CD4-positive, alpha-beta T cell (primary cell): ENCODE results near the gene GIMAP6. TPM values are rescaled to one million over a fixed set of nuclear protein-coding genes. Genes with fewer than 3 reads are reported as not detected.

Experiments used
- ATAC-seq: fragments of 200-7000 bp; cut with Tn5 transposase; one replicate; pipeline ENCODE4 v1.10.0; 2022; ENCODE audit warnings: mild to moderate bottlenecking; ENCODE audit not compliant: poor library complexity
- CTCF ChIA-PET: fragments of 350-600 bp; sonication (Branson Sonifier 250); formaldehyde crosslinking; loops from one replicate; lab custom pipeline; 2021; ENCODE audit warnings: antibody characterized with exemption, inconsistent platforms; lab: Charles Lee
- POLR2A ChIA-PET: fragments of 350-600 bp; sonication (Branson Sonifier 250); formaldehyde crosslinking; loops from one replicate; lab custom pipeline; 2021; ENCODE audit warnings: antibody characterized with exemption, inconsistent platforms; lab: Charles Lee
- DNase-seq, 14 experiments: peaks; one replicate each; pipeline ENCODE4 v3.0.0-alpha.2; 2013 to 2020; ENCODE audit warnings: mixed read lengths in 2 of 14
- H3K27ac ChIP-seq, 2 donors: one replicate each; pipeline versions ENCODE4 v1.5.1 to v1.7.0; 2013; ENCODE audit warnings: low read length in 2 of 2, low read depth in 1 of 2, mild to moderate bottlenecking in 1 of 2
- H3K27me3 ChIP-seq, 2 experiments: 1 replicate in 1 of 2; 2 replicates in 1 of 2; pipeline versions ENCODE4 v1.6.1 to v1.7.0; 2013; ENCODE audit warnings: low read length in 2 of 2, control low read depth in 1 of 2, mild to moderate bottlenecking in 1 of 2, moderate library complexity in 1 of 2; ENCODE audit not compliant: insufficient read depth in 2 of 2, control insufficient read depth in 1 of 2
- H3K36me3 ChIP-seq: one replicate; pipeline ENCODE4 v1.6.1; 2013; ENCODE audit warnings: low read length, control low read depth; ENCODE audit not compliant: insufficient read depth
- H3K4me1 ChIP-seq: one replicate; pipeline ENCODE4 v1.6.1; 2013; ENCODE audit warnings: low read length, control low read depth; ENCODE audit not compliant: insufficient read depth
- H3K4me3 ChIP-seq: one replicate; pipeline ENCODE4 v1.5.1; 2013; ENCODE audit warnings: mild to moderate bottlenecking, low read length, moderate library complexity
- H3K9me3 ChIP-seq, 2 experiments: 1 replicate in 1 of 2; 2 replicates in 1 of 2; pipeline versions ENCODE4 v1.6.1 to v1.7.0; 2013; ENCODE audit warnings: low read length in 2 of 2, mild to moderate bottlenecking in 2 of 2, control low read depth in 1 of 2, moderate library complexity in 1 of 2; ENCODE audit not compliant: control insufficient read depth in 1 of 2, insufficient read depth in 1 of 2
- H3K27ac Mint-ChIP-seq: one replicate; pipeline ENCODE4 v1.8.0; 2020; ENCODE audit warnings: mixed read lengths
- H3K27me3 Mint-ChIP-seq: one replicate; pipeline ENCODE4 v1.8.0; 2021; ENCODE audit warnings: mixed read lengths
- H3K36me3 Mint-ChIP-seq: one replicate; pipeline ENCODE4 v1.8.0; 2021; ENCODE audit warnings: low read depth, mixed read lengths
- H3K4me1 Mint-ChIP-seq: one replicate; pipeline ENCODE4 v1.8.0; 2021; ENCODE audit warnings: low read depth, mixed read lengths
- H3K4me3 Mint-ChIP-seq: one replicate; pipeline ENCODE4 v1.8.0; 2020; ENCODE audit warnings: mild to moderate bottlenecking, mixed read lengths
- H3K9me3 Mint-ChIP-seq: one replicate; pipeline ENCODE4 v1.8.0; 2020; ENCODE audit warnings: mixed read lengths
- intact Hi-C, 2 experiments: fragments of 100-400 bp; cut with DNase I in 1 of 2; cut with micrococcal nuclease in 1 of 2; formaldehyde crosslinking; loops; one replicate each; pipeline versions ENCODE4 v1.15.1 to v1.9.0; 2023 to 2025; cut with DNase I, micrococcal nuclease
- total RNA-seq, 174 experiments: library from RNA in 2 of 174; stranded (reverse) in 2 of 174; gene quantifications; one replicate each; pipeline ENCODE4 v1.2.3 and lab custom pipeline; 2021 to 2026
- TF ChIP-seq, protein P1 (sequence below): fragments of 200-600 bp; IDR thresholded peaks from one replicate; pipeline ENCODE4 v1.8.0; 2022; ENCODE audit warnings: antibody characterized with exemption, mild to moderate bottlenecking

GIMAP6 gene
- total RNA-seq, 2 experiments from 2014 or later: 14.3 to 14.9 TPM

DNA sequence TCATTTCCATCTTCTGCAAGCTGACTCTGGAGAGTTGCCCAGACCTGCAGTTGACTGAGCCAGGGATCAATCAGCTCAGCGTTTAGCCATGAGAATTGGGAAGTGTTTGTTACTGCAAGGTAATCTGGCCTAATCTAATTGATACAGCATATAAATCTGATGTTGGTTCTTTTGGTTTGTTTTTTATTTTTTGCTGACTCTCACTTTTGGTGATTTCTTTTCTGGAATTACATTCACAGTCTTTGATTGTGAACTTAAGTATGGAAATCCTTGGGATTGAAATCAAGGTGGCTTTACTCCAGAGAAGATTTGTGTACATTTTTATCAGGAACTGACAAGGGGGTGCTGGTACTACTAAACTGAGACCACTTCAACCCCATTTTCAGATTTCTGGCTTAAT, 1.7 kb upstream of the GIMAP6 start:
- CTCF ChIA-PET: interaction anchor here (0.5 to 0.7 kb wide), 3 partner anchors 10 to 185 kb away, joined by 3 to 5 read pairs (median 4); no protein-coding TSS in a partner anchor
- ATAC-seq (no peak), DNase-seq (no peak)
- H3K4me1 ChIP-seq: peaks cover 42% of the 10 kb centered on the region
- H3K27me3 ChIP-seq: no peaks in the 10 kb centered on the region
- peak overlapping the region; percentile 81 for H3K4me3 Mint-ChIP-seq
- no peaks in the 10 kb centered on the region for H3K27me3 Mint-ChIP-seq
- H3K4me3 ChIP-seq: no peak overlapping the region
- peak overlapping the region; percentile 84 for H3K27ac Mint-ChIP-seq
- peak overlapping the region; percentile 33 to 70 for H3K27ac ChIP-seq
- H3K36me3 ChIP-seq: peaks cover 19% of the 10 kb centered on the region
- POLR2A ChIA-PET: interaction anchor here (0.7 to 4.7 kb wide), 5 partner anchors 12 to 104 kb away, joined by 3 to 55 read pairs (median 4); partner anchors contain the start of gene GIMAP5
- peaks cover 81% of the 10 kb centered on the region for H3K36me3 Mint-ChIP-seq
- TF ChIP-seq, protein P1, sequence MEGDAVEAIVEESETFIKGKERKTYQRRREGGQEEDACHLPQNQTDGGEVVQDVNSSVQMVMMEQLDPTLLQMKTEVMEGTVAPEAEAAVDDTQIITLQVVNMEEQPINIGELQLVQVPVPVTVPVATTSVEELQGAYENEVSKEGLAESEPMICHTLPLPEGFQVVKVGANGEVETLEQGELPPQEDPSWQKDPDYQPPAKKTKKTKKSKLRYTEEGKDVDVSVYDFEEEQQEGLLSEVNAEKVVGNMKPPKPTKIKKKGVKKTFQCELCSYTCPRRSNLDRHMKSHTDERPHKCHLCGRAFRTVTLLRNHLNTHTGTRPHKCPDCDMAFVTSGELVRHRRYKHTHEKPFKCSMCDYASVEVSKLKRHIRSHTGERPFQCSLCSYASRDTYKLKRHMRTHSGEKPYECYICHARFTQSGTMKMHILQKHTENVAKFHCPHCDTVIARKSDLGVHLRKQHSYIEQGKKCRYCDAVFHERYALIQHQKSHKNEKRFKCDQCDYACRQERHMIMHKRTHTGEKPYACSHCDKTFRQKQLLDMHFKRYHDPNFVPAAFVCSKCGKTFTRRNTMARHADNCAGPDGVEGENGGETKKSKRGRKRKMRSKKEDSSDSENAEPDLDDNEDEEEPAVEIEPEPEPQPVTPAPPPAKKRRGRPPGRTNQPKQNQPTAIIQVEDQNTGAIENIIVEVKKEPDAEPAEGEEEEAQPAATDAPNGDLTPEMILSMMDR: no peak
- H3K9me3 Mint-ChIP-seq: peaks cover 12% of the 10 kb centered on the region
- peaks cover 8 to 17% of the 10 kb centered on the region in 2 experiments for H3K9me3 ChIP-seq
- intact Hi-C loops: loop anchor here (2.0 to 5.0 kb wide), 6 partner anchors 31 to 187 kb away; partner anchors contain the start of genes GIMAP4 (in 1 of the 2) and GIMAP5 (in 1 of the 2)
- peaks cover 85% of the 10 kb centered on the region for H3K4me1 Mint-ChIP-seq

DNA sequence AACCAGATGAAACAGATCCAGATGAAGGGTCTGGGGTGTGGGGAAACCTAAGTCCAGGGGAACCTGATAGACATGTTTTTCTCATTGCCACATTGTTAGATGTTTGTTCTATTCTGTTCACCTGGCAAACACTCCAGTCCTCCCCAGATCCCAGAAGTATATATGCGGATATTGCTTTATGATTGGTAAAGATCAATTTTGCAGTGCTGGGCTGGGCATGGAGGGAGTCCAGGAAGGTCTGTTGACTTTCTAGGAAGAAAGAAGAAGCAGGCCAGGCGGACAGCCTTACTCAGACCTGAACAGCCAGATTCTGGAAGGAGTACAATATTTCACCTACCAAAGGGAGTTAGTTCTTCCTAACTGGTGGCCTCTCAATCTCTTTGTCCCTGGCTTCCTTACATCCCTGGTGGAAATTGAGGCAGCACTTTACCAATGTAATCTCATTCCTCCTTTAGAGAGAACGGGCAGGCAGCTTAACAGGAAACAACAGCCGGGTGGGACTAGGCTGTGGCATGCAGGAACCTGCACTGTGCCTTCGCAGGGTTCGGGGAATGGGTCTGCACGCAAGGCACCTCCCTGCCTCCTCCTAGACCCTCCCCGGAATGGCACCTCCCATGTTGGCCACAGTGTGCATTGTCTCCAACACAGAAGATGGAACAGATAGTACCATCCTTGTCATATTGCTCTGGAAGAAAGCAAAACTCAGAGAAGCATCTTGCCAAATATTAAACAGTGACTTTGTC, 930 bp downstream of the GIMAP6 start:
- DNase-seq (peak; percentile 15 to 85 (median 72)), ATAC-seq (peak; percentile 75)
- POLR2A ChIA-PET: interaction anchor here (0.6 to 4.8 kb wide), 36 partner anchors 8 to 182 kb away, joined by 3 to 68 read pairs (median 4); partner anchors contain the start of genes GIMAP1, GIMAP2, GIMAP4 and GIMAP5
- H3K4me1 Mint-ChIP-seq: peaks cover 86% of the 10 kb centered on the region
- peaks cover 69% of the 10 kb centered on the region for H3K4me1 ChIP-seq
- no peaks in the 10 kb centered on the region for H3K27me3 Mint-ChIP-seq
- peak overlapping the region; percentile 96 for H3K4me3 Mint-ChIP-seq
- no peaks in the 10 kb centered on the region for H3K9me3 Mint-ChIP-seq
- H3K4me3 ChIP-seq: peak overlapping the region; percentile 79
- no peaks in the 10 kb centered on the region for H3K27me3 ChIP-seq
- peak overlapping the region; percentile 84 for H3K27ac Mint-ChIP-seq
- peak overlapping the region; percentile 58 to 81 for H3K27ac ChIP-seq
- H3K9me3 ChIP-seq: peaks cover 27 to 34% of the 10 kb centered on the region in 2 experiments
- intact Hi-C loops: loop anchor here (5.0 kb wide), 4 partner anchors 64 to 184 kb away; partner anchors contain the start of genes GIMAP4 (in 1 of the 2) and GIMAP5 (in 1 of the 2)
- CTCF ChIA-PET: interaction anchor here (1.3 to 1.8 kb wide), 3 partner anchors 54 to 182 kb away, joined by 4 to 7 read pairs (median 6); partner anchors contain the start of genes GIMAP1 and GIMAP2
- TF ChIP-seq, protein P1: no peak
- H3K36me3 Mint-ChIP-seq: peaks cover 81% of the 10 kb centered on the region
- peaks cover 46% of the 10 kb centered on the region for H3K36me3 ChIP-seq

DNA sequence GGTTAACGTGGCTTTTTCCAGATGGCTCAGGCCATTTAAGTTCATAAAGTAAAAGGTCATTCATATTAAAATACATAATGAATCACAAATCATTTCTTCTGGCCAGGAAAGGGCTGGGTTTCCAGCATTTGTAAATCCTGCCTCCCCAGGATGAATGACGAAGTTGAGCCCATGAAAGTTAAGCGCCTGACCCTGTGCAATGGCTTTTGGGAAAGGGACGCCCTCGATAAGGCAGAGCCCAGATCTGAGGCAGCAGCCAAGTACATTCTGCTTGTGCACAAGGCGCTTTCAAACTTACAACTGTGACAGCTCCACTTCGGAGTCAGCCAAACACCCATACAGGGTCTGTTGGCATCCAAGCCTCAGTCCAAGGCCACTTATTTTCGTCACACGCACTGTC, 2.8 kb downstream of the GIMAP6 start:
- TF ChIP-seq, protein P1: no peak
- intact Hi-C loops: loop anchor here in 1 of 2 experiments (5.0 kb wide), 1 partner anchor 42 kb away; no protein-coding TSS in a partner anchor
- H3K27me3 Mint-ChIP-seq: no peaks in the 10 kb centered on the region
- peak overlapping the region in 1 of 2 donors; percentile 58 for H3K27ac ChIP-seq
- H3K36me3 ChIP-seq: peaks cover 49% of the 10 kb centered on the region
- H3K4me1 ChIP-seq: peaks cover 67% of the 10 kb centered on the region
- H3K4me3 ChIP-seq: peak overlapping the region; percentile 4
- peak overlapping the region; percentile 28 for H3K4me3 Mint-ChIP-seq
- DNase-seq (no peak), ATAC-seq (no peak)
- H3K9me3 Mint-ChIP-seq: peaks cover 11% of the 10 kb centered on the region
- H3K27ac Mint-ChIP-seq: peak overlapping the region; percentile 84
- H3K27me3 ChIP-seq: no peaks in the 10 kb centered on the region
- peaks cover 83% of the 10 kb centered on the region for H3K36me3 Mint-ChIP-seq
- H3K9me3 ChIP-seq: peaks cover 36 to 41% of the 10 kb centered on the region in 2 experiments
- H3K4me1 Mint-ChIP-seq: peaks cover 82% of the 10 kb centered on the region
- CTCF ChIA-PET: interaction anchor here (0.6 to 1.5 kb wide), 4 partner anchors 60 to 180 kb away, joined by 3 to 5 read pairs (median 4); no protein-coding TSS in a partner anchor
- POLR2A ChIA-PET: interaction anchor here (0.5 to 4.8 kb wide), 9 partner anchors 9 to 180 kb away, joined by 3 to 68 read pairs (median 4); partner anchors contain the start of genes GIMAP1 and GIMAP4
